Mesodermal cell (in vitro differentiated cells): Measurements from ENCODE around the gene L3MBTL1.
"Not testable (repeated sequence)": the region's sequence is repeated elsewhere in the genome, so short reads cannot be mapped to it uniquely, and the experiment has no call there.

Experiments
- H3K27ac ChIP-seq: 2 replicates; pipeline ENCODE4 v1.7.0; 2013; ENCODE audit warnings: mild to moderate bottlenecking, low read depth, low read length, moderate library complexity; ENCODE audit not compliant: severe bottlenecking
- H3K36me3 ChIP-seq: 2 replicates; pipeline ENCODE4 v1.7.1; 2013; ENCODE audit warnings: mild to moderate bottlenecking, low read length, moderate library complexity; ENCODE audit not compliant: control insufficient read depth, insufficient read depth
- H3K4me1 ChIP-seq: one replicate; pipeline ENCODE4 v1.7.1; 2013; ENCODE audit warnings: mild to moderate bottlenecking, low read length; ENCODE audit not compliant: insufficient read depth, control insufficient read depth, poor library complexity, severe bottlenecking
- H3K4me3 ChIP-seq: 2 replicates; pipeline ENCODE4 v1.7.0; 2013; ENCODE audit warnings: low read length, control low read depth, mild to moderate bottlenecking; ENCODE audit not compliant: insufficient read depth, poor library complexity, severe bottlenecking; ENCODE audit errors: extremely low read depth
- H3K9me3 ChIP-seq: 2 replicates; pipeline ENCODE4 v1.7.1; 2013; ENCODE audit warnings: mild to moderate bottlenecking, low read length, moderate library complexity; ENCODE audit not compliant: control insufficient read depth
- WGBS, 2 experiments: methylation state at CpG; one replicate each; pipeline ENCODE4 v1.1.5; 2013; ENCODE audit warnings: missing lambda C conversion rate in 2 of 2; ENCODE audit not compliant: insufficient coverage in 2 of 2; 5-methylcytosine and 5-hydroxymethylcytosine counted together

Gene L3MBTL1

GRCh38 chr20:43464219-43464790 lies 43.2 kb upstream of the L3MBTL1 start:
- H3K27ac ChIP-seq, result no peak overlapping the region
- H3K4me3 ChIP-seq, result no peak overlapping the region
- no peaks in the 10 kb centered on the region for H3K4me1 ChIP-seq
- H3K9me3 ChIP-seq, result no peaks in the 10 kb centered on the region
- peaks cover 95% of the 10 kb centered on the region for H3K36me3 ChIP-seq
- WGBS, 2 experiments, result 97 to 99% methylated on average over 6 to 9 of the region's 9 CpGs

DNA sequence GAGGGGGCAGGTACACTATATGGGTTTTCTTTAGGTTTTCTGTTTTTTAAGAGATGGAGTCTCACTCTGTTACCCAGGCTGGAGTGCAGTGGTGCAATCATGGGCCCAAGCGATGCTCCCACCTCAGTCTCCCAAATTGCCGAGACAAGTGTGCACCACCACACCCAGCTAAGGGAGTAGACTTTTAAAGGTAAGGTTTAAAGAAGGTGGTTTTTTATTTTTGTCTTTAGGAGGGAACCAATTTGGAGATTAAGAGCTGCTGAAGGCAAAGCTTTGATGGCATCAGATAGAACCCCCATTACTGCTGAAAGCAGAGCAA lies 41.9 kb upstream of the L3MBTL1 start:
- no peak overlapping the region for H3K27ac ChIP-seq
- no CpG with 5 or more reads among the region's 2 CpGs for WGBS, 2 experiments
- peaks cover 82% of the 10 kb centered on the region for H3K36me3 ChIP-seq

DNA sequence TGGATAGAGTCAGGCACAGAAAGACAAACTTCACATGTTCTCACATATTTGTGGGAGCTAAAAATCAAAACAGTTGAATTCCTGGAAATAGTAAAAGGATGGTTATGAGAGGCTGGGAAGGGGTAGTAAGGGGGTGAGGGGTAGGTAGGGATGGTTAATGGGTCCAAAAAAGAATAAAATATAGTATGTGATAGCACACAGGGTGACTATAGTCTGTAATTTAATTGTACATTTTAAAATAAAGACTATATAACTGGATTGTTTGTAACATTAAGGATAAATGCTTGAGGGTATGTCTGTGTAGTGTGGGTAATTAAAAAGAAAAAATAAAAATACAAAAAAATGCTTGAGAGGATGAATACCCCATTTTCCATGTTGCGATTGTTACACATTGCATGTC lies 39.9 kb upstream of the L3MBTL1 start:
- Histone ChIP-seq H3K4me3 (no peak overlapping the region), H3K9me3 (no peaks in the 10 kb centered on the region), H3K36me3 (peaks cover 68% of the 10 kb centered on the region), H3K4me1 (no peaks in the 10 kb centered on the region), H3K27ac (no peak overlapping the region)
- WGBS, 2 experiments, result no CpG with 5 or more reads among the region's 1 CpG

More for the DNA sequence above, 41.9 kb upstream of the L3MBTL1 start:
- Histone ChIP-seq H3K9me3 (no peaks in the 10 kb centered on the region), H3K4me1 (no peaks in the 10 kb centered on the region), H3K4me3 (no peak overlapping the region)

GRCh38 chr20:43472671-43473380 lies 34.7 kb upstream of the L3MBTL1 start:
- H3K9me3 ChIP-seq, result no peaks in the 10 kb centered on the region
- no peak overlapping the region for H3K27ac ChIP-seq
- H3K4me3 ChIP-seq, result no peak overlapping the region
- peaks cover 19% of the 10 kb centered on the region for H3K36me3 ChIP-seq
- 98 to 100% methylated on average over 1 to 4 of the region's 11 CpGs for WGBS, 2 experiments
- no peaks in the 10 kb centered on the region for H3K4me1 ChIP-seq

DNA sequence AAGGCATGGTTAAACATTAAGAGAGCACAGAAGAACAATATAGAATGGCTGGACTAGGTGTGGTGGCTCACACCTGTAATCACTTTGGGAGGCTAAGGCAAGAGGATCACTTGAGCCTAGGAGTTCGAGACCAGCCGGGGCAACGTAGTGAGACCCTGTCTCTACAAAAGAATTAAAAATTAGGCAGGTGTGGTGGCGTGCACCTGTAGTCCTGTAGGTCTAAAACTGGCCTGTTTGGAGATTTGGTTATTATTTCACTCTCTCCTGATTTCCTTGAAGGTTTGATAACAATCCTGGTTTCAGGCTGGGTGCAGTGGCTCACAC lies 34.2 kb upstream of the L3MBTL1 start:
- H3K4me1 ChIP-seq, result no peaks in the 10 kb centered on the region
- WGBS, 2 experiments, result 93 to 100% methylated on average over 1 to 4 of the region's 4 CpGs
- H3K4me3 ChIP-seq, result no peak overlapping the region
- H3K27ac ChIP-seq, result no peak overlapping the region
- H3K9me3 ChIP-seq, result no peaks in the 10 kb centered on the region
- peaks cover 14% of the 10 kb centered on the region for H3K36me3 ChIP-seq

- no peaks in the 10 kb centered on the region for H3K4me1 ChIP-seq
- H3K27ac ChIP-seq, result no peak overlapping the region
- no peaks in the 10 kb centered on the region for H3K36me3 ChIP-seq
- H3K4me3 ChIP-seq, result no peak overlapping the region
- WGBS, 2 experiments, result 75 to 84% methylated on average over 1 to 2 of the region's 3 CpGs
- no peaks in the 10 kb centered on the region for H3K9me3 ChIP-seq
These were observed 30.3 kb upstream of the L3MBTL1 start for GRCh38 chr20:43477193-43477592.

GRCh38 chr20:43477619-43478018 lies 29.9 kb upstream of the L3MBTL1 start:
- 100% methylated on average over 2 of the region's 4 CpGs; no CpG with 5 or more reads in 1 of the 2 experiments for WGBS, 2 experiments
- H3K36me3 ChIP-seq, result no peaks in the 10 kb centered on the region
- no peak overlapping the region for H3K27ac ChIP-seq
- no peak overlapping the region for H3K4me3 ChIP-seq
- no peaks in the 10 kb centered on the region for H3K4me1 ChIP-seq
- no peaks in the 10 kb centered on the region for H3K9me3 ChIP-seq

DNA sequence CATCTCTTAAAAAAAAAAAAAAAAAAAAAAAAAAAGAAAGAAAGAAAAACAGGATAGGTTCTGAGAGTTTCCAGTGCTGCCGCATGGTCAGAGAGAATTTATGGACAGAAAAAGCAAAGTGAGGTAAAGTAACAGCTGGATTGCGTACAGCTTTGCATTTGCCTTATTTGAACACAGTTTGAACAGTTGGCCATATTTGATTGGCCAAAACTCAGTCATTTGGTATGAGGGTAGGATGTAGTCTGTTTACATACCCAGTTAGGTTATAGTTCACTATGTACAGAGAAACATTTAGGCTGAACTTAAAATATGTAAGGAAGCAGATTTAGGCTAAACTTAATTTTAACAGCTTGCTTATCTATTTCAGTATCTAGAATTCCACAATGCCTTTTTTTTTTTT lies 17.5 kb upstream of the L3MBTL1 start:
- Histone ChIP-seq H3K4me1 (no peaks in the 10 kb centered on the region), H3K4me3 (no peak overlapping the region), H3K9me3 (no peaks in the 10 kb centered on the region), H3K36me3 (no peaks in the 10 kb centered on the region), H3K27ac (no peak overlapping the region)
- 92 to 93% methylated on average over 2 of the region's 2 CpGs for WGBS, 2 experiments

DNA sequence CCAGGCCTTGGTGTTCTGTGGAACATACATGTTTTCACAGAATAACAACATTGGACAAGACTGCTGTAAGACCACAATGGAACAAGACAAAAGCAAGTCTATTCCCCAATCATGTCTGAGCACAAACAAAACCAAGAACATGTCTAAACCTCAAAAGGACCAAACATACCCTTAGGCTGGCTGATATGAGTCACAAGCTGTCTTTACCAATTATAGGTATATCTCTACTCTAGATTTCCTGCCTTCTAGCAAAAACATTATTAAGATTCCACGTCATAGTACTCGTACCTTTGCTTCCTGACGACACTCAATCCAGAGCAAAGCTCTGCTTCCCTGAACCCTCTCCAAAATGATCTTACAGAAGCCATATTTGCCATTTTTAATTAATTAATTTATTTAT lies 15.4 kb upstream of the L3MBTL1 start:
- Histone ChIP-seq H3K9me3 (no peaks in the 10 kb centered on the region), H3K27ac (no peak overlapping the region), H3K36me3 (no peaks in the 10 kb centered on the region), H3K4me3 (no peak overlapping the region), H3K4me1 (no peaks in the 10 kb centered on the region)
- 100% methylated on average over 2 of the region's 3 CpGs for WGBS, 2 experiments

- no peaks in the 10 kb centered on the region for H3K9me3 ChIP-seq
- no peaks in the 10 kb centered on the region for H3K4me1 ChIP-seq
- H3K4me3 ChIP-seq, result no peak overlapping the region
- no peak overlapping the region for H3K27ac ChIP-seq
- WGBS, 2 experiments, result 85 to 87% methylated on average over 2 of the region's 2 CpGs
- no peaks in the 10 kb centered on the region for H3K36me3 ChIP-seq
These were observed 12.1 kb upstream of the L3MBTL1 start for GRCh38 chr20:43495388-43495787.

GRCh38 chr20:43502021-43502420 lies 5.5 kb upstream of the L3MBTL1 start:
- not testable (repeated sequence) for H3K4me3 ChIP-seq, H3K4me1 ChIP-seq, H3K27ac ChIP-seq, H3K9me3 ChIP-seq, H3K36me3 ChIP-seq
- WGBS, 2 experiments, result 91 to 98% methylated on average over 4 to 5 of the region's 8 CpGs
